OCI-LY7 (cell line): Measurements from ENCODE around the gene ZSCAN2.

Experiments
- CTCF ChIP-seq: fragments of 200-600 bp; sonication (generic); conservative IDR thresholded peaks from 2 replicates; pipeline ENCODE4 v1.5.1; 2014; ENCODE audit warnings: mild to moderate bottlenecking, antibody characterized with exemption, low read length, moderate library complexity, mixed read lengths
- EZH2phosphoT487 ChIP-seq: fragments of 200-600 bp; sonication (generic); IDR thresholded peaks from 2 replicates; pipeline ENCODE4 v1.6.1; 2018; ENCODE audit warnings: low read depth, borderline replicate concordance, mild to moderate bottlenecking, mixed run types, antibody characterized with exemption, low read length, moderate library complexity, mixed read lengths

- TF ChIP-seq CTCF, result no peak
- no peak for TF ChIP-seq EZH2phosphoT487
Observed at GRCh38 chr15:84621358-84621979, 20.7 kb downstream of the ZSCAN2 start.
